HL-60/S4 treated with phorbol 12-myristate 13-acetate at 8.2 ng/mL for 4 days and 3 days (cell line): ENCODE results near the gene NT5E.
"Not testable (repeated sequence)": the region's sequence is repeated elsewhere in the genome, so short reads cannot be mapped to it uniquely, and the experiment has no call there.

ENCODE experiments used
- in situ Hi-C: fragments of 300-500 bp; cut with MboI; formaldehyde crosslinking; loops from 2 replicates; pipeline ENCODE4 v1.15.0; 2022; ENCODE audit warnings: low sequenced_read_pairs

Gene NT5E

GRCh38 chr6:85449818-85450759, at the start of gene NT5E:
Gene NT5E, plus strand, starts transcription at chr6:85450083. Its CDS starts 57 bp downstream, at chr6:85450140.
- in situ Hi-C loops: no loop called here

GRCh38 chr6:85400331-85400730, 49.6 kb upstream of the NT5E start:
- in situ Hi-C loops: no loop called here

DNA sequence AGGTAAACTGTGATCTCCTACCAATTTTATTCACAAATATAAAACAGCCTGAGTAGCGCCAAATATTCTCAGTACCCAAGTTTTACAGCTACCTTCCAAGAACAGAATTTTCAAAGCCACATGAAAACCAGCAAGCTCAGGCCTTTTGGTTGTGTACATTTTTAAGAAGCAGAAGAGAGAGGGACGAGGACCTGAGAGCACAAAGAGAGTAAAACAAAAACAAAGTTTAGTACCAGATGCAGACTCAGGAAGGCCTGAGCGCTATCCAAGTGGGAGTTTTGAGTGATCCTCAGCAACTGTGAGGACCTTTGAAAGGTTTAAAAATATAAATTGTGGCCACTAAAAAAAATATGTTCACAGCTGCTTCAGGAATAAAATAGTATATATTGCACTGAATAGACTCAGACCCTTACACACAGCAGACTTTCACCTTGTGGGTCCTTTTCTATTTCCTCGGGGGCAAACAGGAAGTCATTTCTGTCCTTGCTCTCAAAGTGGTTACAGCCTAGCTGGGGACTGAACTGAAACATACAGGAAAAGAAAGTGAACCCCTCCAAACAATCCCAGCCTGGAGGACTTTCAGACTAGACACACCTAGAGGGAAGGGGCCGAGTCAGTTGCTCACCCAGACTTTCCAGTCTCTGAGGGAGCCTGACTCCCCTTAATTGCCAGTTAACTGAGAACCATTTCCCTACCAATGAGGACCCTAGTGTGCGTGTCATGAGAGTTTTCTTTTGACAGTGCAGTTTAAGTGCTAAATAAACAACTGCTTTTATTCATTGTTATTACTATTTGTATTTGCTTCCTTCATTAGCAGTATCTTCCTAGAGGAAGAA, 48.5 kb upstream of the NT5E start:
- in situ Hi-C loops: no loop called here

GRCh38 chr6:85402071-85402470, 47.8 kb upstream of the NT5E start:
- in situ Hi-C loops: no loop called here

GRCh38 chr6:85402922-85403321, 47.0 kb upstream of the NT5E start:
- in situ Hi-C loops: no loop called here

DNA sequence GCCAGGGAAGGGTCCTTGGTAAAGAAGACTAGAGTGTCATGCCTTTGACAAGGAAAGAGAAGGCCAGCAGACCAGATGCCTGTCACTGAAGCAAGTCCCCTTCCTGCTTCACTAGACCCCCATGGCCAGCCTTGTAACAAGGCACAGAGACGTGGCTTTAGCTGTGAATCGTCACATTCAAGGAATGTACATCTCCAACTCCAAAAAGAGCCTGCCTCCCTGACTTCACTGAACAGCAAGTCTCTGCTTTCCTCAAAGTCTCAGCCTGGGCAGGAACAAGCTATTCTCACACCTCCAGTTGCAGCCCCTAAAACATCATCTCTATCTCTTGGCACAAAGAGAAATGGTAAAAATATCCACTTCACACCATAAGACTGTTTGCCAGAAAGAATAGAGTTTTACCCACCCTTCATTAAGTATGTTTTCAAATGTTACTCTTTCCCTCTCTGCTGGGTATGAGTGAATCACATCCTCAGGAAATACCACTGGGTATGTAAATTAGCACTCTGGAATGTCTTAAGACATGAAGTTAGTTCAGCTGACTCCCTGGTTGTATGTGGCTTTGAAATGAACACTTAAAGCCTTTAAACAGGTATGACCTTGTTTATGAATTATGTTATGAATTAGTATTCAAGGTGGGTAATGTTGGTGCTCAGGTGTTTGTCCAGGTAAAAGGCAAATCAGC, 46.4 kb upstream of the NT5E start:
- in situ Hi-C loops: no loop called here

DNA sequence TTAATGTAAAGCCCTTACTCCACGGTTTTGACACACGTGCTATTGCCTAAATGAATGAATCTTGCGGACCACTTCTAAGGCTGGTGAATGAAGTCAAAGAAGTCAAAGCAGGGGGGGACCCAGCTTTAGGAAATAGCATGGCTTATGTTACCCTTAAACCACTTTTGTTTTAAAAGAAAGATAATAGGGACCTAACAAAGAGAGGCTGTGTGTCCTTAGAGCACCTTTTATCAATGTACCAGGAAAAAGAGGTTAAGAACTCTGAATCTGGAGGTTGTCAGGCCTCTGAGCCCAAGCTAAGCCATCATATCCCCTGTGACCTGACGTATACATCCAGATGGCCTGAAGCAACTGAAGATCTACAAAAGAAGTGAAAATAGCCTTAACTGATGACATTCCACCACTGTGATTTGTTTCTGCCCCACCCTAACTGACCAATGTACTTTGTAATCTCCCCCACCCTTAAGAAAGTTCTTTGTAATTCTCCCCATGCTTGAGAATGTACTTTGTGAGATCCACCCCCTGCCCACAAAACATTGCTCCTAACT, 45.8 kb upstream of the NT5E start:
- in situ Hi-C loops: not testable (repeated sequence)

DNA sequence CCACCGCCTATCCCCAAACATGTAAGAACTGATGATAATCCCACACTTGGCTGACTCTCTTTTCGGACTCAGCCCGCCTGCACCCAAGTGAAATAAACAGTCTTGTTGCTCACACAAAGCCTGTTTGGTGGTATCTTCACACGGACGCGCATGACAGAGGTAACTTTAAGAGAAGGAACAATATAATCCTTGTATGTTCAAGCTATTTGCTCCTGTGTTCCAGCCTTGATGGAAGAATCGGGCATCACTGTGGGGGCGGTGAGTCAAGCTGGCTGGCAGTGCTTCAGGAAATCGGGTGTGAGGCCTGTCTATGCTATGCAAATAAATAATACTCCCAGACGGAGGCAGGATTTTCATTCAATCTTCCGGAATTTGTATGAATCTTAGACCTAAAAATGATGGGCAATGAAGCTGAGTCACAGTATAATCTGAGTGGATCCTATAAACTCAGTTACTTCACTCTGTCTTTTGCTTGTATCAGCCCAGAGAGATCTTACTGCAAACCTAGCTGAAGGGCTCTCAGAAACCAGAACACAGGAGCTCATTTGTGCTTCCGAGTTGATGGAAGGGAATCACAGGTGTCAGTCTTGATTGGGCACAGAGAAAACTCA, 45.2 kb upstream of the NT5E start:
- in situ Hi-C loops: no loop called here

DNA sequence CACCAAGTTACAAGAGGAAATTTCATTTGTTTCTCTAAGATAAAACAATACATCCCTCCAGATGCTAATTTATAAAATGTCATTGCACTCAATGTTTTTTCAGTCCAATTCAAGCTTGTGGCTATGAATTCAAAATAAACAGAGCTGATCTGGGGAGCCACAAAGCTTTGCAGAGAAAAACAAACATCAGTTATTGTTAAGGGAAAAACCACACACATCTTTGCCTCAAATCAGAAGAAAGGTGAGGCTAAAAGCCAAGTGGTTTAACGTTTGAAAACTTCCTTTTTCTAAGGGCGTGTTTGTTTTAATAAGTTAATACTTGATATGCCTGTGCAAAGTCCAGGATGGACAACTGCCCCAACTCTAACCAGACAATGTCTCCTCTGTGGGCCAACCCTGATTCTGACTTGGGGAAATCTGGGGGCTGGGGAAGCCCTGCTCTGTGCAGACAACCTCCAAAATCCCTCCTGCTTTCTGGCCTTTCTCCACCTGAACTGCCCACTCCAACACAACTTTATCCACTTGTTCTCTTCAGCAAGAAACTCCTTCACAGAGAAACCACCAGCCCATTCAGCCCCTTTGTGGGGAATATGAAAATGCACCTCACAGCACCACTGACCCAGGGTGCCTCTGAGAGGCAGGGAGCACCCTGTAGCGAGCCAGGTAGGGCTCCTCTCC, 44.6 kb upstream of the NT5E start:
- in situ Hi-C loops: no loop called here

- in situ Hi-C loops: no loop called here
Measured at GRCh38 chr6:85405853-85406198, 44.1 kb upstream of the NT5E start.

- in situ Hi-C loops: no loop called here
Measured at GRCh38 chr6:85406641-85407075, 43.2 kb upstream of the NT5E start.

GRCh38 chr6:85408039-85408438, 41.8 kb upstream of the NT5E start:
- in situ Hi-C loops: no loop called here

DNA sequence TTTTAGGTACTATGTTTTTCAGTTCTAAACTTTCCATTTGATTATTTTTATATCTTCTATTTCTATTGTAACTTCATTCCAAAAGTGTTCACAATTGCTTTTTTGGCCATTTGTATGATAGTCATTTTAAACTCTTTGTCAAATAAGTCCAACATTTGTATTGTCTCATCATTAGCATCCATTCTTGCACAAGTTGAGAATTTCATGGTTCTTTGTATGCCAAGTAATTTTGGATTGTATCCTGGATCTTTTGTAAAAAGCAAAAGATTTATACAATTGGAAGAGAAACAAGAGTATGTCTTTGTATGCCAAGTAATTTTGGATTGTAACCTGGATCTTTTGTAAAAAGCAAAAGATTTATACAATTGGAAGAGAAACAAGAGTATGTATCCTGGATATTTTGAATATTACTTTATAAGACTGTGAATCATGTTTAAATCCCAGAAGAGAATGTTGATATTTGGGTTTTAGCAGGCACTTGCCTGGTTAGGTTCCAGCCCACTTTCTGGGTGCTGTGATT, 36.9 kb upstream of the NT5E start:
- in situ Hi-C loops: no loop called here

DNA sequence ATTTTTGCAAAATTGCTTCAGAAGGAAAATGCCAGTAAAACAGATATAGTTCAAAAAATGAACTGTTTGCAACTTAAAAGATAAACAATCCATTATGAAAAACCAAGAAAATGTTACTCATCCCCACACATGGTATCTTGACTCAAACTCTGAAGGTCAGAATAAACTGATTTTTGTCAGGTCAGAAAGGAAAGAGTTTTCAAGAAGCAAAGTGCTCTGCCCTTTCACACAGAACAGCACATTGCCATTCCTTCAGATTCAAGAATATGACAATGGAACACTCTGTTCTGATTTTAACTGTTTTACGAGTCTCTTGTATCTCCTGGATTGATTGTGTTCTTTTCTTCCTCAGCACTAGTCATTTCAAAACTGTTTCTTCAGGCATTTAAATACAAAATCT, 33.8 kb upstream of the NT5E start:
- in situ Hi-C loops: no loop called here

GRCh38 chr6:85416766-85417165, 33.1 kb upstream of the NT5E start:
- in situ Hi-C loops: no loop called here

GRCh38 chr6:85417336-85417735, 32.5 kb upstream of the NT5E start:
- in situ Hi-C loops: no loop called here

GRCh38 chr6:85418059-85418458, 31.8 kb upstream of the NT5E start:
- in situ Hi-C loops: no loop called here

GRCh38 chr6:85419046-85419759, 30.7 kb upstream of the NT5E start:
- in situ Hi-C loops: no loop called here

DNA sequence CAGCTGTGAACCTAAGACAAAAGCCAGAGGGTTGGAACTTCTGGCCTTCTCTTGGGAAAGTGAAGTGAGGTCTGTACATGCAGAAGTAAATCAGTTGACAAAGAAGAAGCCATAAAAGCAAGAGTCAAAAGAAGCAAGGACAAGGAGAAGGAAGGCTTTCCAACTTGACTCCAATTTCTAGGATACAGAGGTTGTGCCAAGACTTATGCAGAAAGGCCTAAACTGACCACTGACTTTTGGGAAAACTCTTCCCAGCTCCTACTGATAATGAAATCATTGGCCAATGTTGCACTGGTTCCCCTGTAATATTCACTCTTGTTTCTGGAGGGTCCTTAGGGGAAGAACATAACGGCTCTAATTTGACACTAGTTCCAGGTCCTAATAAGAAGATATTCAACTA, 29.3 kb upstream of the NT5E start:
- in situ Hi-C loops: no loop called here
